ENCODE data around the gene ZBTB18. TPM values are rescaled to one million over a fixed set of nuclear protein-coding genes. Genes with fewer than 3 reads are reported as not detected.
A peak's percentile ranks its signal among the peaks of the same experiment; 100 is the strongest.

Gene ZBTB18
- total RNA-seq, 2 donors from 2014 or later = 14.2 to 40.8 TPM

- TF ChIP-seq CTCF (IDR thresholded peaks at IDR 0.05) = no peak
- TF ChIP-seq POLR2AphosphoS5 (IDR thresholded peaks at IDR 0.05) = no peak
- TF ChIP-seq POLR2A (IDR thresholded peaks at IDR 0.05) = no peak
- H3K4me3 ChIP-seq = peak overlapping the region; percentile 75 to 83
- no peaks in the 10 kb centered on the region for H3K9me3 ChIP-seq
- H3K36me3 ChIP-seq = peaks cover 4 to 10% of the 10 kb centered on the region in 2 donors
- peak overlapping the region; percentile 61 to 69 for H3K27ac ChIP-seq
- DNase-seq (ENCODE audit: low spot score) = peak; percentile 17
- 8% methylated on average over 21 of the region's 21 CpGs for WGBS
- no peaks in the 10 kb centered on the region for H3K27me3 ChIP-seq (replicated peaks; ENCODE audit: insufficient read depth)
- intact Hi-C loops (cut with DNase I) = loop anchor here (10.0 kb wide), 1 partner anchor 705 kb away; no protein-coding TSS in a partner anchor
- no peaks in the 10 kb centered on the region for H3K4me1 ChIP-seq (replicated peaks)
These were observed 859 bp upstream of the ZBTB18 start for GRCh38 chr1:244050014-244050834.

- Histone ChIP-seq H3K9me3 (no peaks in the 10 kb centered on the region), H3K4me1 (replicated peaks) (no peaks in the 10 kb centered on the region), H3K36me3 (peaks cover 4 to 10% of the 10 kb centered on the region in 2 donors), H3K4me3 (no peak overlapping the region), H3K27ac (no peak overlapping the region), H3K27me3 (replicated peaks; ENCODE audit: insufficient read depth) (no peaks in the 10 kb centered on the region)
- TF ChIP-seq POLR2AphosphoS5 (IDR thresholded peaks at IDR 0.05) (no peak), CTCF (IDR thresholded peaks at IDR 0.05) (no peak), POLR2A (IDR thresholded peaks at IDR 0.05) (no peak)
- WGBS = 33% methylated on average over 5 of the region's 5 CpGs
- intact Hi-C loops (cut with DNase I) = loop anchor here (10.0 kb wide), 1 partner anchor 707 kb away; no protein-coding TSS in a partner anchor
- no peak for DNase-seq (ENCODE audit: low spot score)
These were observed 1.1 kb downstream of the ZBTB18 start for GRCh38 chr1:244052016-244052727.

- WGBS = 72% methylated on average over 6 of the region's 6 CpGs
- no peak overlapping the region for H3K27ac ChIP-seq
These were observed 1.7 kb downstream of the ZBTB18 start for GRCh38 chr1:244052728-244053312.

GRCh38 chr1:244053831-244054230 is 2.7 kb downstream of the ZBTB18 start:
- TF ChIP-seq POLR2AphosphoS5 (IDR thresholded peaks at IDR 0.05) (no peak), POLR2A (IDR thresholded peaks at IDR 0.05) (no peak), CTCF (IDR thresholded peaks at IDR 0.05) (no peak)
- Histone ChIP-seq H3K4me3 (no peak overlapping the region), H3K4me1 (replicated peaks) (no peaks in the 10 kb centered on the region), H3K9me3 (no peaks in the 10 kb centered on the region), H3K27ac (no peak overlapping the region), H3K27me3 (replicated peaks; ENCODE audit: insufficient read depth) (no peaks in the 10 kb centered on the region), H3K36me3 (peaks cover 4 to 10% of the 10 kb centered on the region in 2 donors)
- 77% methylated on average over 11 of the region's 11 CpGs for WGBS
- intact Hi-C loops (cut with DNase I) = loop anchor here (10.0 kb wide), 1 partner anchor 709 kb away; no protein-coding TSS in a partner anchor
- no peak for DNase-seq (ENCODE audit: low spot score)

More at GRCh38 chr1:244052728-244053312, 1.7 kb downstream of the ZBTB18 start:
- peaks cover 4 to 10% of the 10 kb centered on the region in 2 donors for H3K36me3 ChIP-seq
- TF ChIP-seq CTCF (IDR thresholded peaks at IDR 0.05) (no peak), POLR2A (IDR thresholded peaks at IDR 0.05) (no peak), POLR2AphosphoS5 (IDR thresholded peaks at IDR 0.05) (no peak)
- intact Hi-C loops (cut with DNase I) = loop anchor here (10.0 kb wide), 1 partner anchor 708 kb away; no protein-coding TSS in a partner anchor
- H3K27me3 ChIP-seq (replicated peaks; ENCODE audit: insufficient read depth) = no peaks in the 10 kb centered on the region
- H3K9me3 ChIP-seq = no peaks in the 10 kb centered on the region
- no peak for DNase-seq (ENCODE audit: low spot score)
- H3K4me1 ChIP-seq (replicated peaks) = no peaks in the 10 kb centered on the region
- H3K4me3 ChIP-seq = no peak overlapping the region
